GM10847 (cell line): ENCODE results near the gene TEX10.

Experiments used
- POLR2A ChIP-seq: IDR thresholded peaks from 2 replicates; pipeline ENCODE4 v1.6.1; 2011; ENCODE audit not compliant: insufficient read length; ENCODE audit errors: extremely low read depth

TEX10 gene

DNA sequence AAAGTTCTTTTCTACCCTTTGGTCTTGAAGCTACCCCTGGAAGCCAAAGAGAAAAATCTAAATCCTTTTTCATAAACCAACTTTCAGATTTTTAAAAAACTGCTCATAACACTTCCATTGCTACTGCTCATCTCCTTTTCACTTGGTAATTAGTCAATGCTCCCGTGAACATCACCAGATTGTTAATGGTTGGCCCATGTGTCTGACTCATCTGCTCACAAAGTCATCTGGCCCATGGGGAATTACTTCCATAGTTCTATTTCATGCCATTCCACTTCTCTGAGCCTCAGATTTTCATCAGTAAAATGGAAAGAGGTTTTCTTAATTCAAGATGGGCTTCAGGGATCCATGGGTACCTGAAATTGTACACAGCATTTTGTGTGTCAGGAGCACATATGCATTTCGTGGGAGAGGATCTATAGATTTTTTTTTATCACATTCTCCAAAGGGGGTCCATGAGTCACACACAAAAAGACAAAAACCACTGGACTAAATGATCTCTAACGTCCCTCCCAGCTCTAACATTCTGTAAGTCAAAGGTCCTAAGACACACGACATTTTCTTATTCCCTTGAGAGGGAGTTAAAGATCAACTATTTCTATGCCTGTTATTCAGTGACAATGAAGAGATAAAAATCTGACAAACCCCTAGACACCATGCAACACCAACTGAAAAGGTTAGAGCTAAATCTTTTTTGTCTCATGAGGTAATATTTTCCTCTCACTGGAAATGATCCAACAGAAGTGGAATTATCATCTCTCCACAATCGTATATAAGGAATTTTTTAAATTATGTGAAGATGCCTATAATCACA is 75.4 kb downstream of the TEX10 start:
- TF ChIP-seq POLR2A = no peak

DNA sequence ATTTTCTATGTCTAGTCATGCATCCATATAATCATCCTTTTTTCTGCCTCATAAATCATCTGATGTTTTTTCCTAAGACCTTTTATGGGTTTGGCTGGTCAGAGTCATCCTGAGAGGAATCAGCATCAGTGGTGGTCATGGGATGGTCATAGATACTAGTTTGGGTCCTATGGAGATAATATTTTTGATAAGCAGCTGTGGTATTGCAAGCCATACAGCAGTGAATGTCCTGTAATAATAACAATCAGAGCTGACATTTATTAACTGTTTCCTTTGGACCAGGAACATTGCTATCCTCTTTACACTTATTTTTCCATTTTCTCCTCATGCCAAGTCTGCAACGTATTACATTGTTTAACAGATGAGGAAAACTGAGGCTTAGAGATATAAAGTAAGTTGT is 83.1 kb downstream of the TEX10 start:
- TF ChIP-seq POLR2A = no peak

DNA sequence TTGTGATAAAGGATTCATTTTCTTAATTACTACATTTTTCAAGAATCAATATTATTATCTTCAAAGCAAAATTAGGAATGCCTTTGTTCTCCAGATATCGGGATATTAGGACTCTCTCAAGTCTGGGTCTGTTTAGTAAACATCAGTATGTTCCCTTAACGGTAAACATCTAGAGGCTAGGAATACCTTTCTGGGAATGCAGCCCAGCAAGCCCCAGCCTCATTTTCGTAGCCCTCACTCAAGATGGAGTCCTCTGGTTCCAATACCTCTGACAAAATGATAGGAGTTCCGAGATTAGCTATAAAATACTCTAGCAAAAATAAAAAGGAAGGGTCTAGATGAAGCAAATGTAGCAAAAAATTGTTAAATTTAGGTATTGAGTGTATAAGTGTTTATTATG is 84.5 kb downstream of the TEX10 start:
- TF ChIP-seq POLR2A = no peak

DNA sequence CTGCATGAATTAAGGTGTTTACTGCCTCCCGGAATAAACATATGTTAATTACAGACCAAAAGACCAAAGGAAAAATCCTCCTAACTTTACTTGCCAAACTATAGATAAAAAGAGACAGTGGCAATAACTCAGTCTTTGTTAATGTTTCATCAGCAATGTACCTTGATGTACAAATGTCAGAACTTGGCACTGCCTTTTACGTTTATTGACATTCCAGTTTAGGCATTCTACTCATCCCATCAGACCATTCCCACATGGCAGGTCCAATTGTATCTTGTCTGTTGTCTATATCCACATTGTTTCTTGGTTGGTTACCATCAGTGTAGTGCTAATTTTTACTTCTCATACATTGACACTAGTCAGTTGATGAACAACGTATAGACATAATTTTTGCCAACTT is 85.5 kb downstream of the TEX10 start:
- TF ChIP-seq POLR2A = no peak
